Body of pancreas (tissue), 4 donors: ENCODE results near the gene SEMA4C. TPM values are rescaled to one million over a fixed set of nuclear protein-coding genes. Genes with fewer than 3 reads are reported as not detected.

Experiments
- ATAC-seq: fragments of 150-250 bp; one replicate; pipeline ENCODE4 v1.9.1; 2016
- DNase-seq, 4 donors: peaks; one replicate each; pipeline ENCODE4 v3.0.0-alpha.2; 2019
- H3K27ac ChIP-seq, 4 donors: fragments of 200-600 bp; sonication (generic); 1 replicate in 3 of 4; 2 replicates in 1 of 4; pipeline versions ENCODE4 v1.5.1 to v1.6.1; 2016 to 2019; ENCODE audit warnings: mild to moderate bottlenecking in 1 of 4, mixed read lengths in 1 of 4, moderate library complexity in 1 of 4
- H3K27me3 ChIP-seq, 2 donors: fragments of 200-600 bp; sonication (generic); one replicate each; pipeline ENCODE4 v1.6.0; 2016; ENCODE audit warnings: mild to moderate bottlenecking in 1 of 2
- H3K36me3 ChIP-seq, 2 donors: fragments of 200-600 bp; sonication (generic); replicated peaks in 1 of 2; 2 replicates each; pipeline ENCODE4 v1.5.1; 2016; ENCODE audit warnings: low read depth in 2 of 2; ENCODE audit not compliant: insufficient read depth in 1 of 2
- H3K4me1 ChIP-seq: fragments of 200-600 bp; sonication (generic); one replicate; pipeline ENCODE4 v1.6.0; 2016
- H3K4me3 ChIP-seq, 2 donors: fragments of 200-600 bp; sonication (generic); 1 replicate in 1 of 2; 2 replicates in 1 of 2; pipeline ENCODE4 v1.5.1; 2016 to 2019
- H3K9me3 ChIP-seq, 3 donors: fragments of 200-600 bp; sonication (generic); 1 replicate in 2 of 3; 2 replicates in 1 of 3; pipeline ENCODE4 v1.5.1; 2016
- CTCF ChIP-seq, 7 experiments: fragments of 450-650 bp in 4 of 7; fragments of 200-600 bp in 3 of 7; sonication (generic) in 3 of 7; IDR thresholded peaks; one replicate each; pipeline ENCODE4 v1.5.1; 2016 to 2019; ENCODE audit warnings: antibody characterized with exemption in 7 of 7
- POLR2A ChIP-seq, 3 donors: fragments of 450-650 bp; IDR thresholded peaks; one replicate each; pipeline ENCODE4 v1.6.1; 2016; ENCODE audit warnings: antibody characterized with exemption in 3 of 3, mild to moderate bottlenecking in 2 of 3
- WGBS, 2 donors: methylation state at CpG; one replicate each; pipeline ENCODE4 v1.1.5; 2017; 5-methylcytosine and 5-hydroxymethylcytosine counted together
- intact Hi-C: fragments of 100-400 bp; cut with DNase I; formaldehyde crosslinking; loops from one replicate; pipeline ENCODE4 v1.15.1; 2023
- total RNA-seq, 2 donors: library from RNA; depleted of rRNA; stranded (reverse); fragments of >200 nt; gene quantifications; one replicate each; pipeline ENCODE4 v1.1.0, GENCODE V29; 2016

The SEMA4C gene
- total RNA-seq, 2 donors from 2014 or later, result 11.2 to 13.7 TPM

GRCh38 chr2:96894151-96894531, 24.3 kb upstream of the SEMA4C start:
- Histone ChIP-seq H3K9me3 (no peaks in the 10 kb centered on the region), H3K4me1 (no peaks in the 10 kb centered on the region), H3K4me3 (no peak overlapping the region), H3K27ac (no peak overlapping the region), H3K36me3 (no peaks in the 10 kb centered on the region), H3K27me3 (no peaks in the 10 kb centered on the region)
- DNase-seq, result no peak
- intact Hi-C loops, result no loop called here
- ATAC-seq, result no peak
- no peak for TF ChIP-seq CTCF (IDR thresholded peaks at IDR 0.05)
- 74 to 79% methylated on average over 3 of the region's 3 CpGs for WGBS, 2 donors

GRCh38 chr2:96893289-96894150, 23.6 kb upstream of the SEMA4C start:
- no peaks in the 10 kb centered on the region for H3K36me3 ChIP-seq
- ATAC-seq (no peak), DNase-seq (peak in 1 of 4 donors; percentile 34)
- no peak overlapping the region for H3K27ac ChIP-seq
- TF ChIP-seq POLR2A (IDR thresholded peaks at IDR 0.05) (no peak), CTCF (IDR thresholded peaks at IDR 0.05) (no peak)
- intact Hi-C loops, result no loop called here
- H3K9me3 ChIP-seq, result no peaks in the 10 kb centered on the region
- H3K4me3 ChIP-seq, result no peak overlapping the region
- WGBS, 2 donors, result 94 to 97% methylated on average over 5 to 16 of the region's 16 CpGs
- peaks cover 5% of the 10 kb centered on the region for H3K4me1 ChIP-seq
- H3K27me3 ChIP-seq, result no peaks in the 10 kb centered on the region

- ATAC-seq, result no peak
- peak in 1 of 4 donors; percentile 78 for DNase-seq
- H3K4me3 ChIP-seq, result no peak overlapping the region
- 75 to 83% methylated on average over 6 to 11 of the region's 11 CpGs for WGBS, 2 donors
- TF ChIP-seq POLR2A (IDR thresholded peaks at IDR 0.05) (no peak), CTCF (IDR thresholded peaks at IDR 0.05) (no peak)
- intact Hi-C loops, result no loop called here
- H3K9me3 ChIP-seq, result no peaks in the 10 kb centered on the region
- H3K27me3 ChIP-seq, result no peaks in the 10 kb centered on the region
- peaks cover 15% of the 10 kb centered on the region for H3K4me1 ChIP-seq
- no peaks in the 10 kb centered on the region for H3K36me3 ChIP-seq
- H3K27ac ChIP-seq, result no peak overlapping the region
Observed at GRCh38 chr2:96891591-96892333, 21.9 kb upstream of the SEMA4C start.

- ATAC-seq (no peak), DNase-seq (no peak)
- Histone ChIP-seq H3K27me3 (no peaks in the 10 kb centered on the region), H3K9me3 (no peaks in the 10 kb centered on the region), H3K4me1 (peaks cover 15% of the 10 kb centered on the region), H3K36me3 (no peaks in the 10 kb centered on the region), H3K27ac (no peak overlapping the region), H3K4me3 (no peak overlapping the region)
- TF ChIP-seq POLR2A (IDR thresholded peaks at IDR 0.05) (no peak), CTCF (IDR thresholded peaks at IDR 0.05) (no peak)
- 57 to 75% methylated on average over 4 to 6 of the region's 6 CpGs for WGBS, 2 donors
- intact Hi-C loops, result no loop called here
Observed at GRCh38 chr2:96890726-96891385, 21.0 kb upstream of the SEMA4C start.
